ENCODE data around the gene TAF4.

Gene TAF4

DNA sequence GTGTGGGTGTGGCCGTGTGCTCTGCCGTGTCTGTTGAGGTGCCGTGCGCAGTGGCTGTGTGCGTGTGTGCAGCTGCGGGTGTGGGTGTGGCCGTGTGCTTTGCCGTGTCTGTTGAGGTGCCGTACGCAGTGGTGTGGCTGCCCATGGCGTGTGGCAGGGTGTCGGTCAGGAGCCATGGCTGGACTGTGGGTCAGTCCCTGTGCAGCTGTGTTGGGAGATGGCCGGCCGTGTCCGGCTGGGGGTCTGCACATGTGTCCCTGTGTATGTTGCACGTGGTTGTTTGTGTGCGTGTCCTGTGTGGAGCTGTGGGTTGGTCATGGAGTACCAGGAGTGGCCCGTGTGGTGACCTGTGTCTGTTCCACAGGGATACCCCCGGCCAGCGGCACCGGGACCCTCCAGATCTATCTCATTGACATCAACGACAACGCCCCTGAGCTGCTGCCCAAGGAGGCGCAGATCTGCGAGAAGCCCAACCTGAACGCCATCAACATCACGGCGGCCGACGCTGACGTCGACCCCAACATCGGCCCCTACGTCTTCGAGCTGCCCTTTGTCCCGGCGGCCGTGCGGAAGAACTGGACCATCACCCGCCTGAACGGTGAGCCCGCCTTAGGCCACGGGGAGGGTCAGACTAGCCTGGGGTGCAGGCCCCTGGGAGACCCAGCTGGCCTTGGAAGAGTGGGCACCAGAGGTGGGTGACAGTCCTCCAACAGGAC lies 137.7 kb downstream of the TAF4 start:
- TF ChIP-seq CTCF (IDR thresholded peaks at IDR 0.05; ENCODE audit: low read depth, low read length): no peak
- in situ Hi-C loops (cut with HindIII; ENCODE audit: low sequenced_read_pairs): no loop called here
- DNase-seq (ENCODE audit: low read depth, low spot score): no peak
- no peak overlapping the region for H3K4me3 ChIP-seq (ENCODE audit: low read depth, low read length)

DNA sequence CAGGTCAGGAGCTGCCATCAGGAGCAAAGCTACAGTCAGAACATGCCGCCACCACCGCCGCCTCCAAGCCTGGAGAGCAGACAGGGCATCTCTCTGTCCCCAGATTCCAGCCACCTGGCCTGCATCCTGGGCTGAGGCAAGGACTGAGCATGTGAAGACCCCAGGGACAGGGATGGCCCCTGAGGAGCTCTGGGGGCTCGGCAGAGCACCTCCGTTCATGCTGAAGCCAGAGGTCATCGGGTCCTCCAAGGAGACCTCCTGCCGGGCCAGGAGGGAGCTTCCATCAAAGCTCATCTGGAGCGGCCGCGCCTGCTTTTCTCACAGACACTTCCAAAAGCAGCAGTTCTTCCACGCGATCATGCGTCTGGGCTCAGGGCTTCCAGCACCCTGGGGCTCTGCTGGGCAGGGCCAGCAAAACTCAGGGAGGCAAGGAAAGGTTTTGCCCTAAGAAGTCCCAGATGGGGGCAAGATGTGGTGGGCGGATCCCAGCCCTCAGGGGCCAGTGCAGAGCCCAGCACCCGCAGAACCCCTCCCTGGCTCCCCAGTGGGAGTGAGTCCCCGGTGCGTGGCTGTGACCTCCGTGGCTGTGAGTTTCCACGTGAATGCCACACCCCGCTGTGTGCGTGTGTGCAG lies 138.4 kb downstream of the TAF4 start:
- in situ Hi-C loops (cut with HindIII; ENCODE audit: low sequenced_read_pairs): no loop called here
- TF ChIP-seq CTCF (IDR thresholded peaks at IDR 0.05; ENCODE audit: low read depth, low read length): no peak
- H3K4me3 ChIP-seq (ENCODE audit: low read depth, low read length): no peak overlapping the region
- no peak for DNase-seq (ENCODE audit: low read depth, low spot score)

GRCh38 chr20:61926796-61927192 lies 138.9 kb downstream of the TAF4 start:
- in situ Hi-C loops (cut with HindIII; ENCODE audit: low sequenced_read_pairs): no loop called here
- no peak overlapping the region for H3K4me3 ChIP-seq (ENCODE audit: low read depth, low read length)
- DNase-seq (ENCODE audit: low read depth, low spot score): no peak
- no peak for TF ChIP-seq CTCF (IDR thresholded peaks at IDR 0.05; ENCODE audit: low read depth, low read length)

- DNase-seq (ENCODE audit: low read depth, low spot score): no peak
- H3K4me3 ChIP-seq (ENCODE audit: low read depth, low read length): no peak overlapping the region
- no peak for TF ChIP-seq CTCF (IDR thresholded peaks at IDR 0.05; ENCODE audit: low read depth, low read length)
- in situ Hi-C loops (cut with HindIII; ENCODE audit: low sequenced_read_pairs): no loop called here
Observed at GRCh38 chr20:61926253-61926613, 139.4 kb downstream of the TAF4 start.

DNA sequence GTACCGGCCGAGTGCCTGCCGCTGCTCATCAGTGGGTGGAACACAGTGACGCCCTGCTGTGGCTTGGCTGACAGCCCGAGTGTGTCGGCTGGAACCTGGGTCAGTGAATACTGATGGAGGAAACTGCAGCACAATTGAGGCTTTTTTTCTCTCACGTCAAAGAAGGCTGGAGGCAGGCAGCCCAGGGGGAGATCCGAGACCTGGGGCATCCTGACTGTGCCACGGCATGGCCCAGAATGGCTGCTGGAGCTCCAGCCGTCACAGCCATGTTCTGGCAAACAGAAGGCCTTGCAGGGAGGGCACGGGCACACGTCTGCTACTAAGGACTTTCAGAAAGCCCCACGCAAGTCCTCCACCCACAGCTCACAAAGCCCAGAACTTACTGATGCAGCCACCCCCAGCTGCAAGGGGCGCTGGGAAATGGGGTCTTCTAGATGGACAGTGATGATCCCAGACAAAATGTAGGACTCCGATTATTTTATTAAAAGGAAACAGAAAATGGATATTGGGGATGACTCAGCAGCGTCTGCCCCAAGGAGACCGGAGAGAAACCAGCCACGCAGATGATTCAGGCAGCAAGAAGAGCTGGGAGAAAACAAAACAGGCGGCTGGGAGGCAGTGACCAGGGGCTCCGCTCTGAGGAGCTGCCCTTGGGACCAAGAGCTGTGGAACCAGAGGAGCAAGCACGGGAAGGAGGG lies 140.0 kb downstream of the TAF4 start:
- in situ Hi-C loops (cut with HindIII; ENCODE audit: low sequenced_read_pairs): no loop called here
- DNase-seq (ENCODE audit: low read depth, low spot score): peak; percentile 90
- no peak for TF ChIP-seq CTCF (IDR thresholded peaks at IDR 0.05; ENCODE audit: low read depth, low read length)
- H3K4me3 ChIP-seq (ENCODE audit: low read depth, low read length): no peak overlapping the region

- H3K4me3 ChIP-seq (ENCODE audit: low read depth, low read length): no peak overlapping the region
- no peak for DNase-seq (ENCODE audit: low read depth, low spot score)
- in situ Hi-C loops (cut with HindIII; ENCODE audit: low sequenced_read_pairs): no loop called here
- TF ChIP-seq CTCF (IDR thresholded peaks at IDR 0.05; ENCODE audit: low read depth, low read length): no peak
Observed at GRCh38 chr20:61924858-61925554, 140.7 kb downstream of the TAF4 start.

Measured in astrocyte of the spinal cord (primary cell).